ENCODE data around the gene CAPRIN2. TPM values are rescaled to one million over a fixed set of nuclear protein-coding genes. Genes with fewer than 3 reads are reported as not detected.

CAPRIN2 gene
- total RNA-seq, 2 donors from 2014 or later: 62.2 to 103 TPM

DNA sequence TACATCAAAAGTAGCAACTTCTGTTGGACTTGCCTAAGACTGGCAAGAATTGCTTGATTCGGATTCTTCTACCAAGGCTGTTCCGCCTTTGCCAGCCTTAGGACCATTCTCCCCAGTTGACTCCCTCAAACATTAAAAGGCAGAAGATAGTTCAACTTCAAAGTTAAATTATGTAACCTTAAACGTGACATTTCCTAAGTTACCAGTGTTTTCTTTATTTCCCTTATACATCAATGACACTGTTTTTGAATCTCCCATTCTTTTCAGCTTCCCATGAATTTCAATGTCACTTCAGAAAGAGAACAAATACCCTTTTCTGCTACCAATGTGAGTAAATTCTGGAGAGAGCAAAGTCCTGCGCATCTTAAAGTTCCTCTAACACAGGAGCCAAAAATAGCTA lies 25.2 kb downstream of the CAPRIN2 start:
- Histone ChIP-seq H3K27me3 (ENCODE audit: control insufficient read depth, insufficient read depth, low read length, poor library complexity, severe bottlenecking) (no peaks in the 10 kb centered on the region), H3K4me1 (ENCODE audit: control insufficient read depth, insufficient read depth, low read length) (no peaks in the 10 kb centered on the region), H3K4me3 (ENCODE audit: low read length) (no peak overlapping the region), H3K9me3 (ENCODE audit: control insufficient read depth, low read length) (no peaks in the 10 kb centered on the region), H3K9ac (ENCODE audit: extremely low read depth, low read length, poor library complexity, severe bottlenecking) (no peak overlapping the region), H3K27ac (ENCODE audit: low read depth, low read length) (no peak overlapping the region), H3K36me3 (ENCODE audit: control insufficient read depth, insufficient read depth, low read length) (peaks cover 77% of the 10 kb centered on the region)
- no peak for DNase-seq
- no peak overlapping the region for H3K27ac Mint-ChIP-seq
- H3K9me3 Mint-ChIP-seq: no peaks in the 10 kb centered on the region
- H3K27me3 Mint-ChIP-seq (ENCODE audit: insufficient read depth): no peaks in the 10 kb centered on the region
- H3K4me1 Mint-ChIP-seq: no peaks in the 10 kb centered on the region
- no peak overlapping the region for H3K4me3 Mint-ChIP-seq
- H3K36me3 Mint-ChIP-seq (ENCODE audit: low read depth): peaks cover 61% of the 10 kb centered on the region
- WGBS, 2 experiments (ENCODE audit: insufficient coverage in 1 of 2, insufficient read length in 1 of 2): 94 to 97% methylated on average over 4 of the region's 4 CpGs
- TF ChIP-seq, protein P1, sequence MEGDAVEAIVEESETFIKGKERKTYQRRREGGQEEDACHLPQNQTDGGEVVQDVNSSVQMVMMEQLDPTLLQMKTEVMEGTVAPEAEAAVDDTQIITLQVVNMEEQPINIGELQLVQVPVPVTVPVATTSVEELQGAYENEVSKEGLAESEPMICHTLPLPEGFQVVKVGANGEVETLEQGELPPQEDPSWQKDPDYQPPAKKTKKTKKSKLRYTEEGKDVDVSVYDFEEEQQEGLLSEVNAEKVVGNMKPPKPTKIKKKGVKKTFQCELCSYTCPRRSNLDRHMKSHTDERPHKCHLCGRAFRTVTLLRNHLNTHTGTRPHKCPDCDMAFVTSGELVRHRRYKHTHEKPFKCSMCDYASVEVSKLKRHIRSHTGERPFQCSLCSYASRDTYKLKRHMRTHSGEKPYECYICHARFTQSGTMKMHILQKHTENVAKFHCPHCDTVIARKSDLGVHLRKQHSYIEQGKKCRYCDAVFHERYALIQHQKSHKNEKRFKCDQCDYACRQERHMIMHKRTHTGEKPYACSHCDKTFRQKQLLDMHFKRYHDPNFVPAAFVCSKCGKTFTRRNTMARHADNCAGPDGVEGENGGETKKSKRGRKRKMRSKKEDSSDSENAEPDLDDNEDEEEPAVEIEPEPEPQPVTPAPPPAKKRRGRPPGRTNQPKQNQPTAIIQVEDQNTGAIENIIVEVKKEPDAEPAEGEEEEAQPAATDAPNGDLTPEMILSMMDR (conservative IDR thresholded peaks at IDR 0.05): no peak

DNA sequence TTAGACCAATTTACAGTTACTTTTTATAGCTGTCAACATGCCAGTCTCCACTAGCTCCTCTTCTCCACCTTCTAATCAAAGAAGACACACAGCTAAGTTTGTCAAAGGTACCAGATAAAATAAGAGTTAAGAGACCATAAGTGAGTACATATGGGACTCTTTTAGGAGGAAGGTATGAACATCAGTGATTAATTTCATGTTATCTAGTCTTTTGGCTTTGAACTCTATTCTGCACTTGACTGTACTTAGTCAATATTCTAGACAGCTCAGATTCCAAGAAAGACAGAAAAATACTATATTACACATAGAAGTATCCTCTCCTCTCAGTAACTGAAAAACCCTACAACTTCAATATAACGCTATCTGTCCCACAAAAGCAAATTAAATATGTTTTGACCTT lies 28.1 kb downstream of the CAPRIN2 start:
- no peaks in the 10 kb centered on the region for H3K9me3 ChIP-seq (ENCODE audit: control insufficient read depth, low read length)
- Mint-ChIP-seq H3K4me1 (peaks cover 2% of the 10 kb centered on the region), H3K27me3 (ENCODE audit: insufficient read depth) (no peaks in the 10 kb centered on the region), H3K27ac (no peak overlapping the region), H3K9me3 (no peaks in the 10 kb centered on the region), H3K36me3 (ENCODE audit: low read depth) (peaks cover 72% of the 10 kb centered on the region), H3K4me3 (no peak overlapping the region)
- H3K9ac ChIP-seq (ENCODE audit: extremely low read depth, low read length, poor library complexity, severe bottlenecking): no peak overlapping the region
- WGBS, 2 experiments (ENCODE audit: insufficient coverage in 1 of 2, insufficient read length in 1 of 2): 91 to 100% methylated on average over 1 of the region's 1 CpG
- no peaks in the 10 kb centered on the region for H3K4me1 ChIP-seq (ENCODE audit: control insufficient read depth, insufficient read depth, low read length)
- H3K27ac ChIP-seq (ENCODE audit: low read depth, low read length): no peak overlapping the region
- no peak overlapping the region for H3K4me3 ChIP-seq (ENCODE audit: low read length)
- DNase-seq: no peak
- no peaks in the 10 kb centered on the region for H3K27me3 ChIP-seq (ENCODE audit: control insufficient read depth, insufficient read depth, low read length, poor library complexity, severe bottlenecking)
- TF ChIP-seq, protein P1 (conservative IDR thresholded peaks at IDR 0.05): no peak
- peaks cover 79% of the 10 kb centered on the region for H3K36me3 ChIP-seq (ENCODE audit: control insufficient read depth, insufficient read depth, low read length)

DNA sequence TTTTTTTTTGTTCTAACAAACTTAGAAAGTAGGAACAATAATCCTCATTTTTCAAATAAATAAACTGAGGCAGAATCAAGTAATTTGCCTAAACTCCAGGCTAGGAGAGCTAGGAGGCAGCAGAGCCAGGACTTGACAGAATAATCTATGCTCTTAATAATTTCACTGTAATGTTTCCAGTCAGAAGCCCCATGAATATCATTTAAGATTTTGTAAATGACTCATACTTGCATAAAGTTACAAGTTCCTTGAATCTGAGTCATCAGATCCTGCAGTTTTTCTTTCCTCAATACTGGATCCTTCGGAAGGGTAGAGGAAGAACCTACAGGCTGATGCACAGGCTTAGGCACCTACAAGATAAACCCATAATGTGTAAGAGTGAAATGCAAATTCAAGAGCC lies 29.0 kb downstream of the CAPRIN2 start:
- no peaks in the 10 kb centered on the region for H3K9me3 Mint-ChIP-seq
- TF ChIP-seq, protein P1 (conservative IDR thresholded peaks at IDR 0.05): no peak
- Histone ChIP-seq H3K9me3 (ENCODE audit: control insufficient read depth, low read length) (no peaks in the 10 kb centered on the region), H3K9ac (ENCODE audit: extremely low read depth, low read length, poor library complexity, severe bottlenecking) (no peak overlapping the region), H3K27me3 (ENCODE audit: control insufficient read depth, insufficient read depth, low read length, poor library complexity, severe bottlenecking) (no peaks in the 10 kb centered on the region), H3K4me3 (ENCODE audit: low read length) (no peak overlapping the region), H3K4me1 (ENCODE audit: control insufficient read depth, insufficient read depth, low read length) (no peaks in the 10 kb centered on the region), H3K27ac (ENCODE audit: low read depth, low read length) (no peak overlapping the region), H3K36me3 (ENCODE audit: control insufficient read depth, insufficient read depth, low read length) (peaks cover 80% of the 10 kb centered on the region)
- no peaks in the 10 kb centered on the region for H3K27me3 Mint-ChIP-seq (ENCODE audit: insufficient read depth)
- DNase-seq: no peak
- peaks cover 74% of the 10 kb centered on the region for H3K36me3 Mint-ChIP-seq (ENCODE audit: low read depth)
- H3K4me1 Mint-ChIP-seq: peaks cover 2% of the 10 kb centered on the region
- H3K27ac Mint-ChIP-seq: no peak overlapping the region
- 94% methylated on average over 1 of the region's 1 CpG; no CpG with 5 or more reads in 1 of the 2 experiments for WGBS, 2 experiments (ENCODE audit: insufficient coverage in 1 of 2, insufficient read length in 1 of 2)
- no peak overlapping the region for H3K4me3 Mint-ChIP-seq
